GM12892 (cell line): ENCODE measurements around the gene IL17C.

Experiments
- POLR2A ChIP-seq: IDR thresholded peaks from 2 replicates; pipeline ENCODE4 v1.6.1; 2011; ENCODE audit warnings: low read depth, low read length, control low read depth
- POLR2AphosphoS5 ChIP-seq: IDR thresholded peaks from 2 replicates; pipeline ENCODE4 v1.6.1; 2011; ENCODE audit warnings: low read depth, low read length, control low read depth
- TAF1 ChIP-seq: IDR thresholded peaks from 2 replicates; pipeline ENCODE4 v1.6.1; 2011; ENCODE audit warnings: low read depth, mild to moderate bottlenecking, control low read depth, low read length, borderline replicate concordance

DNA sequence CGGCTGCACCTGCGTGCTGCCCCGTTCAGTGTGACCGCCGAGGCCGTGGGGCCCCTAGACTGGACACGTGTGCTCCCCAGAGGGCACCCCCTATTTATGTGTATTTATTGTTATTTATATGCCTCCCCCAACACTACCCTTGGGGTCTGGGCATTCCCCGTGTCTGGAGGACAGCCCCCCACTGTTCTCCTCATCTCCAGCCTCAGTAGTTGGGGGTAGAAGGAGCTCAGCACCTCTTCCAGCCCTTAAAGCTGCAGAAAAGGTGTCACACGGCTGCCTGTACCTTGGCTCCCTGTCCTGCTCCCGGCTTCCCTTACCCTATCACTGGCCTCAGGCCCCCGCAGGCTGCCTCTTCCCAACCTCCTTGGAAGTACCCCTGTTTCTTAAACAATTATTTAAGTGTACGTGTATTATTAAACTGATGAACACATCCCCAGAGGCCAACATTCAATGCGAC, 1.7 kb downstream of the IL17C start:
- no peak for TF ChIP-seq POLR2AphosphoS5
- no peak for TF ChIP-seq POLR2A
- no peak for TF ChIP-seq TAF1
